ENCODE measurements around the gene RC3H1. TPM values are rescaled to one million over a fixed set of nuclear protein-coding genes. Genes with fewer than 3 reads are reported as not detected.
A peak's percentile ranks its signal among the peaks of the same experiment; 100 is the strongest.
"Not testable (repeated sequence)": the region's sequence is repeated elsewhere in the genome, so short reads cannot be mapped to it uniquely, and the experiment has no call there.

The RC3H1 gene
- total RNA-seq, result 10 to 100 TPM; 37.2 to 41.7 TPM

GRCh38 chr1:174022080-174022975 is at the start of gene RC3H1:
TSS of gene RC3H1 (minus strand) at chr1:174022357. CDS start at chr1:173992985, 29,372 bp downstream.
- Mint-ChIP-seq H3K27me3 (no peaks in the 10 kb centered on the region), H3K36me3 (peaks cover 8% of the 10 kb centered on the region), H3K9me3 (no peaks in the 10 kb centered on the region), H3K4me1 (peaks cover 32% of the 10 kb centered on the region), H3K27ac (peak within 1 kb of the TSS; percentile 98), H3K4me3 (peak within 1 kb of the TSS; percentile 99)
- DNase-seq (peak; percentile 90), ATAC-seq (ENCODE audit: low read depth) (peak; percentile 92)
- POLR2A ChIA-PET, result interaction anchor here (0.6 to 3.0 kb wide), 15 partner anchors 9 to 977 kb away, joined by 3 to 12 read pairs (median 4); partner anchors contain the start of genes CACYBP, CENPL, DARS2 and GAS5

- Mint-ChIP-seq H3K27me3 (peaks cover 7% of the 10 kb centered on the region), H3K4me3 (no peak overlapping the region), H3K27ac (no peak overlapping the region), H3K9me3 (no peaks in the 10 kb centered on the region), H3K36me3 (no peaks in the 10 kb centered on the region), H3K4me1 (peaks cover 6% of the 10 kb centered on the region)
- ATAC-seq (ENCODE audit: low read depth), result no peak
- no peak for DNase-seq
- POLR2A ChIA-PET, result no interaction called here
These were observed 48.5 kb upstream of the RC3H1 start for GRCh38 chr1:174070614-174071013.

- no peak overlapping the region for H3K4me3 Mint-ChIP-seq
- ATAC-seq (ENCODE audit: low read depth) (no peak), DNase-seq (no peak)
- no peaks in the 10 kb centered on the region for H3K36me3 Mint-ChIP-seq
- peaks cover 7% of the 10 kb centered on the region for H3K27me3 Mint-ChIP-seq
- no peaks in the 10 kb centered on the region for H3K9me3 Mint-ChIP-seq
- H3K4me1 Mint-ChIP-seq, result peaks cover 6% of the 10 kb centered on the region
- POLR2A ChIA-PET, result no interaction called here
- no peak overlapping the region for H3K27ac Mint-ChIP-seq
These were observed 45.8 kb upstream of the RC3H1 start for GRCh38 chr1:174068000-174068399.

GRCh38 chr1:174060090-174060489 is 37.9 kb upstream of the RC3H1 start:
- H3K36me3 Mint-ChIP-seq, result no peaks in the 10 kb centered on the region
- POLR2A ChIA-PET, result no interaction called here
- no peak overlapping the region for H3K4me3 Mint-ChIP-seq
- no peaks in the 10 kb centered on the region for H3K9me3 Mint-ChIP-seq
- no peak for DNase-seq
- H3K4me1 Mint-ChIP-seq, result peaks cover 5% of the 10 kb centered on the region
- peaks cover 5% of the 10 kb centered on the region for H3K27me3 Mint-ChIP-seq
- ATAC-seq (ENCODE audit: low read depth), result no peak
- H3K27ac Mint-ChIP-seq, result no peak overlapping the region

- Mint-ChIP-seq H3K27ac (no peak overlapping the region), H3K4me3 (no peak overlapping the region), H3K9me3 (no peaks in the 10 kb centered on the region), H3K36me3 (no peaks in the 10 kb centered on the region), H3K4me1 (peaks cover 5% of the 10 kb centered on the region), H3K27me3 (peaks cover 8% of the 10 kb centered on the region)
- POLR2A ChIA-PET, result no interaction called here
- ATAC-seq (ENCODE audit: low read depth), result no peak
- DNase-seq, result no peak
These were observed 36.5 kb upstream of the RC3H1 start for GRCh38 chr1:174058624-174059023.

GRCh38 chr1:174056609-174057008 is 34.5 kb upstream of the RC3H1 start:
- H3K9me3 Mint-ChIP-seq; H3K4me1 Mint-ChIP-seq; H3K27ac Mint-ChIP-seq; ATAC-seq (ENCODE audit: low read depth); H3K4me3 Mint-ChIP-seq; POLR2A ChIA-PET; DNase-seq; H3K27me3 Mint-ChIP-seq; H3K36me3 Mint-ChIP-seq: not testable (repeated sequence)

- peaks cover 10% of the 10 kb centered on the region for H3K27me3 Mint-ChIP-seq
- H3K4me3 Mint-ChIP-seq; POLR2A ChIA-PET; H3K4me1 Mint-ChIP-seq; ATAC-seq (ENCODE audit: low read depth); H3K9me3 Mint-ChIP-seq; DNase-seq; H3K27ac Mint-ChIP-seq; H3K36me3 Mint-ChIP-seq: not testable (repeated sequence)
These were observed 33.6 kb upstream of the RC3H1 start for GRCh38 chr1:174055797-174056196.

GRCh38 chr1:174053826-174054225 is 31.7 kb upstream of the RC3H1 start:
- Mint-ChIP-seq H3K4me3 (no peak overlapping the region), H3K36me3 (no peaks in the 10 kb centered on the region), H3K27me3 (peaks cover 12% of the 10 kb centered on the region), H3K4me1 (no peaks in the 10 kb centered on the region), H3K27ac (no peak overlapping the region), H3K9me3 (no peaks in the 10 kb centered on the region)
- DNase-seq (no peak), ATAC-seq (ENCODE audit: low read depth) (no peak)
- POLR2A ChIA-PET, result no interaction called here

GRCh38 chr1:174052621-174053020 is 30.5 kb upstream of the RC3H1 start:
- H3K36me3 Mint-ChIP-seq, result no peaks in the 10 kb centered on the region
- no peak overlapping the region for H3K27ac Mint-ChIP-seq
- POLR2A ChIA-PET, result interaction anchor here (0.7 kb wide), 1 partner anchor 28 kb away, joined by 3 read pairs; no protein-coding TSS in a partner anchor
- H3K27me3 Mint-ChIP-seq, result peaks cover 12% of the 10 kb centered on the region
- H3K9me3 Mint-ChIP-seq, result no peaks in the 10 kb centered on the region
- H3K4me3 Mint-ChIP-seq, result no peak overlapping the region
- DNase-seq (no peak), ATAC-seq (ENCODE audit: low read depth) (no peak)
- H3K4me1 Mint-ChIP-seq, result peaks cover 2% of the 10 kb centered on the region

- DNase-seq (no peak), ATAC-seq (ENCODE audit: low read depth) (no peak)
- H3K36me3 Mint-ChIP-seq, result no peaks in the 10 kb centered on the region
- peaks cover 9% of the 10 kb centered on the region for H3K27me3 Mint-ChIP-seq
- H3K4me1 Mint-ChIP-seq, result peaks cover 2% of the 10 kb centered on the region
- H3K9me3 Mint-ChIP-seq, result no peaks in the 10 kb centered on the region
- H3K27ac Mint-ChIP-seq, result no peak overlapping the region
- H3K4me3 Mint-ChIP-seq, result no peak overlapping the region
- POLR2A ChIA-PET, result no interaction called here
These were observed 29.8 kb upstream of the RC3H1 start for GRCh38 chr1:174051956-174052355.

GRCh38 chr1:174049514-174049913 is 27.4 kb upstream of the RC3H1 start:
- POLR2A ChIA-PET, result interaction anchor here (0.8 kb wide), 1 partner anchor 27 kb away, joined by 5 read pairs; the partner anchor contains the start of gene RC3H1
- H3K27me3 Mint-ChIP-seq, result peaks cover 9% of the 10 kb centered on the region
- ATAC-seq (ENCODE audit: low read depth) (no peak), DNase-seq (no peak)
- H3K36me3 Mint-ChIP-seq, result no peaks in the 10 kb centered on the region
- H3K4me1 Mint-ChIP-seq, result peaks cover 2% of the 10 kb centered on the region
- H3K4me3 Mint-ChIP-seq, result no peak overlapping the region
- no peak overlapping the region for H3K27ac Mint-ChIP-seq
- no peaks in the 10 kb centered on the region for H3K9me3 Mint-ChIP-seq

GRCh38 chr1:174044418-174045222 is 22.5 kb upstream of the RC3H1 start:
- no peak for DNase-seq
- POLR2A ChIA-PET, result no interaction called here

GRCh38 chr1:174042509-174042908 is 20.4 kb upstream of the RC3H1 start:
- H3K27ac Mint-ChIP-seq; DNase-seq; H3K9me3 Mint-ChIP-seq; H3K4me1 Mint-ChIP-seq; ATAC-seq (ENCODE audit: low read depth); H3K27me3 Mint-ChIP-seq; H3K36me3 Mint-ChIP-seq; POLR2A ChIA-PET; H3K4me3 Mint-ChIP-seq: not testable (repeated sequence)

More at GRCh38 chr1:174044418-174045222, 22.5 kb upstream of the RC3H1 start:
- peaks cover 2% of the 10 kb centered on the region for H3K4me1 Mint-ChIP-seq
- H3K27me3 Mint-ChIP-seq, result no peaks in the 10 kb centered on the region
- H3K36me3 Mint-ChIP-seq, result no peaks in the 10 kb centered on the region
- H3K27ac Mint-ChIP-seq, result no peak overlapping the region
- no peak overlapping the region for H3K4me3 Mint-ChIP-seq
- H3K9me3 Mint-ChIP-seq, result no peaks in the 10 kb centered on the region
- no peak for ATAC-seq (ENCODE audit: low read depth)

Measured in activated naive CD8-positive, alpha-beta T cell treated with anti-CD3 and anti-CD28 coated beads, Interleukin-2, amount 10 ng/mL, durations not matched to agents 7 days and 5 days (primary cell).